ENCODE data around the gene FBXO31.

DNA sequence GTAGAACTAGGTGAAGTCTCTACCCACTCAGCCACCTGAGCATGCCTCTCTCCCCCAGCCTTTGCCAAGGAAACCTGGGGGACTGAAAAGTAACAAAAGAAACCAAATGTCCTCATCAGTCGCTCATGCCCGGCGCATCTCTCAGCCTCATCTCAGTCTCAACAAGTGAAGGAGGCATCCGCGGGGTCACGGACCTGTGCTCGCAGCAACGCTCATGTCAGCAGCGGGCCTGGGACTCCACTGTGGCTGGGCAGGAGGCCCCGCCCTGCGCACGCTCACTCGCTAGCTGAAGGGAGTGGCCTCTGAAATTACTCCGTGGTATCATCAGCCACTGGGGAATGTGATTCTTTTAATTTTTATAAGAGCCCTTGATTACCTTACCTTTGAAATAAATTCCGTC is 39.9 kb upstream of the FBXO31 start:
- TF ChIP-seq ZBTB1 (CRISPR knock-in tag; IDR thresholded peaks at IDR 0.05; ENCODE audit: borderline replicate concordance, low read depth) (no peak), ZZZ3 (IDR thresholded peaks at IDR 0.05) (no peak), RBM15 (IDR thresholded peaks at IDR 0.05; ENCODE audit: insufficient read depth, low read length) (no peak)
- TF ChIP-seq, protein P1, sequence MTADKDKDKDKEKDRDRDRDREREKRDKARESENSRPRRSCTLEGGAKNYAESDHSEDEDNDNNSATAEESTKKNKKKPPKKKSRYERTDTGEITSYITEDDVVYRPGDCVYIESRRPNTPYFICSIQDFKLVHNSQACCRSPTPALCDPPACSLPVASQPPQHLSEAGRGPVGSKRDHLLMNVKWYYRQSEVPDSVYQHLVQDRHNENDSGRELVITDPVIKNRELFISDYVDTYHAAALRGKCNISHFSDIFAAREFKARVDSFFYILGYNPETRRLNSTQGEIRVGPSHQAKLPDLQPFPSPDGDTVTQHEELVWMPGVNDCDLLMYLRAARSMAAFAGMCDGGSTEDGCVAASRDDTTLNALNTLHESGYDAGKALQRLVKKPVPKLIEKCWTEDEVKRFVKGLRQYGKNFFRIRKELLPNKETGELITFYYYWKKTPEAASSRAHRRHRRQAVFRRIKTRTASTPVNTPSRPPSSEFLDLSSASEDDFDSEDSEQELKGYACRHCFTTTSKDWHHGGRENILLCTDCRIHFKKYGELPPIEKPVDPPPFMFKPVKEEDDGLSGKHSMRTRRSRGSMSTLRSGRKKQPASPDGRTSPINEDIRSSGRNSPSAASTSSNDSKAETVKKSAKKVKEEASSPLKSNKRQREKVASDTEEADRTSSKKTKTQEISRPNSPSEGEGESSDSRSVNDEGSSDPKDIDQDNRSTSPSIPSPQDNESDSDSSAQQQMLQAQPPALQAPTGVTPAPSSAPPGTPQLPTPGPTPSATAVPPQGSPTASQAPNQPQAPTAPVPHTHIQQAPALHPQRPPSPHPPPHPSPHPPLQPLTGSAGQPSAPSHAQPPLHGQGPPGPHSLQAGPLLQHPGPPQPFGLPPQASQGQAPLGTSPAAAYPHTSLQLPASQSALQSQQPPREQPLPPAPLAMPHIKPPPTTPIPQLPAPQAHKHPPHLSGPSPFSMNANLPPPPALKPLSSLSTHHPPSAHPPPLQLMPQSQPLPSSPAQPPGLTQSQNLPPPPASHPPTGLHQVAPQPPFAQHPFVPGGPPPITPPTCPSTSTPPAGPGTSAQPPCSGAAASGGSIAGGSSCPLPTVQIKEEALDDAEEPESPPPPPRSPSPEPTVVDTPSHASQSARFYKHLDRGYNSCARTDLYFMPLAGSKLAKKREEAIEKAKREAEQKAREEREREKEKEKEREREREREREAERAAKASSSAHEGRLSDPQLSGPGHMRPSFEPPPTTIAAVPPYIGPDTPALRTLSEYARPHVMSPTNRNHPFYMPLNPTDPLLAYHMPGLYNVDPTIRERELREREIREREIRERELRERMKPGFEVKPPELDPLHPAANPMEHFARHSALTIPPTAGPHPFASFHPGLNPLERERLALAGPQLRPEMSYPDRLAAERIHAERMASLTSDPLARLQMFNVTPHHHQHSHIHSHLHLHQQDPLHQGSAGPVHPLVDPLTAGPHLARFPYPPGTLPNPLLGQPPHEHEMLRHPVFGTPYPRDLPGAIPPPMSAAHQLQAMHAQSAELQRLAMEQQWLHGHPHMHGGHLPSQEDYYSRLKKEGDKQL (CRISPR knock-in tag; IDR thresholded peaks at IDR 0.05; ENCODE audit: borderline replicate concordance): no peak
- TF ChIP-seq, protein P2, sequence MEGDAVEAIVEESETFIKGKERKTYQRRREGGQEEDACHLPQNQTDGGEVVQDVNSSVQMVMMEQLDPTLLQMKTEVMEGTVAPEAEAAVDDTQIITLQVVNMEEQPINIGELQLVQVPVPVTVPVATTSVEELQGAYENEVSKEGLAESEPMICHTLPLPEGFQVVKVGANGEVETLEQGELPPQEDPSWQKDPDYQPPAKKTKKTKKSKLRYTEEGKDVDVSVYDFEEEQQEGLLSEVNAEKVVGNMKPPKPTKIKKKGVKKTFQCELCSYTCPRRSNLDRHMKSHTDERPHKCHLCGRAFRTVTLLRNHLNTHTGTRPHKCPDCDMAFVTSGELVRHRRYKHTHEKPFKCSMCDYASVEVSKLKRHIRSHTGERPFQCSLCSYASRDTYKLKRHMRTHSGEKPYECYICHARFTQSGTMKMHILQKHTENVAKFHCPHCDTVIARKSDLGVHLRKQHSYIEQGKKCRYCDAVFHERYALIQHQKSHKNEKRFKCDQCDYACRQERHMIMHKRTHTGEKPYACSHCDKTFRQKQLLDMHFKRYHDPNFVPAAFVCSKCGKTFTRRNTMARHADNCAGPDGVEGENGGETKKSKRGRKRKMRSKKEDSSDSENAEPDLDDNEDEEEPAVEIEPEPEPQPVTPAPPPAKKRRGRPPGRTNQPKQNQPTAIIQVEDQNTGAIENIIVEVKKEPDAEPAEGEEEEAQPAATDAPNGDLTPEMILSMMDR (IDR thresholded peaks at IDR 0.05 in 2 of 3, conservative IDR thresholded peaks at IDR 0.05 in 1 of 3; ENCODE audit: insufficient read depth in 2 of 3, low read depth in 1 of 3, low read length in 3 of 3): no peak
- TF ChIP-seq, protein P3, sequence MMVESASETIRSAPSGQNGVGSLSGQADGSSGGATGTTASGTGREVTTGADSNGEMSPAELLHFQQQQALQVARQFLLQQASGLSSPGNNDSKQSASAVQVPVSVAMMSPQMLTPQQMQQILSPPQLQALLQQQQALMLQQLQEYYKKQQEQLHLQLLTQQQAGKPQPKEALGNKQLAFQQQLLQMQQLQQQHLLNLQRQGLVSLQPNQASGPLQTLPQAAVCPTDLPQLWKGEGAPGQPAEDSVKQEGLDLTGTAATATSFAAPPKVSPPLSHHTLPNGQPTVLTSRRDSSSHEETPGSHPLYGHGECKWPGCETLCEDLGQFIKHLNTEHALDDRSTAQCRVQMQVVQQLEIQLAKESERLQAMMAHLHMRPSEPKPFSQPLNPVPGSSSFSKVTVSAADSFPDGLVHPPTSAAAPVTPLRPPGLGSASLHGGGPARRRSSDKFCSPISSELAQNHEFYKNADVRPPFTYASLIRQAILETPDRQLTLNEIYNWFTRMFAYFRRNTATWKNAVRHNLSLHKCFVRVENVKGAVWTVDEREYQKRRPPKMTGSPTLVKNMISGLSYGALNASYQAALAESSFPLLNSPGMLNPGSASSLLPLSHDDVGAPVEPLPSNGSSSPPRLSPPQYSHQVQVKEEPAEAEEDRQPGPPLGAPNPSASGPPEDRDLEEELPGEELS (CRISPR knock-in tag; IDR thresholded peaks at IDR 0.05; ENCODE audit: borderline replicate concordance): no peak
- TF ChIP-seq, protein P4, sequence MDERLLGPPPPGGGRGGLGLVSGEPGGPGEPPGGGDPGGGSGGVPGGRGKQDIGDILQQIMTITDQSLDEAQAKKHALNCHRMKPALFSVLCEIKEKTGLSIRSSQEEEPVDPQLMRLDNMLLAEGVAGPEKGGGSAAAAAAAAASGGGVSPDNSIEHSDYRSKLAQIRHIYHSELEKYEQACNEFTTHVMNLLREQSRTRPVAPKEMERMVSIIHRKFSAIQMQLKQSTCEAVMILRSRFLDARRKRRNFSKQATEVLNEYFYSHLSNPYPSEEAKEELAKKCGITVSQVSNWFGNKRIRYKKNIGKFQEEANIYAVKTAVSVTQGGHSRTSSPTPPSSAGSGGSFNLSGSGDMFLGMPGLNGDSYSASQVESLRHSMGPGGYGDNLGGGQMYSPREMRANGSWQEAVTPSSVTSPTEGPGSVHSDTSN (CRISPR knock-in tag; IDR thresholded peaks at IDR 0.05; ENCODE audit: low read depth): no peak
- TF ChIP-seq, protein P4 (tag; conservative IDR thresholded peaks at IDR 0.05; ENCODE audit: low read depth): no peak

All from K562 (cell line).